ENCODE results near the gene ZNF304. TPM values are rescaled to one million over a fixed set of nuclear protein-coding genes. Genes with fewer than 3 reads are reported as not detected.
A peak's percentile ranks its signal among the peaks of the same experiment; 100 is the strongest.

The ZNF304 gene
- total and polyA plus RNA-seq, 5 donors = 3.9 to 12.6 (median 10.2) TPM

DNA sequence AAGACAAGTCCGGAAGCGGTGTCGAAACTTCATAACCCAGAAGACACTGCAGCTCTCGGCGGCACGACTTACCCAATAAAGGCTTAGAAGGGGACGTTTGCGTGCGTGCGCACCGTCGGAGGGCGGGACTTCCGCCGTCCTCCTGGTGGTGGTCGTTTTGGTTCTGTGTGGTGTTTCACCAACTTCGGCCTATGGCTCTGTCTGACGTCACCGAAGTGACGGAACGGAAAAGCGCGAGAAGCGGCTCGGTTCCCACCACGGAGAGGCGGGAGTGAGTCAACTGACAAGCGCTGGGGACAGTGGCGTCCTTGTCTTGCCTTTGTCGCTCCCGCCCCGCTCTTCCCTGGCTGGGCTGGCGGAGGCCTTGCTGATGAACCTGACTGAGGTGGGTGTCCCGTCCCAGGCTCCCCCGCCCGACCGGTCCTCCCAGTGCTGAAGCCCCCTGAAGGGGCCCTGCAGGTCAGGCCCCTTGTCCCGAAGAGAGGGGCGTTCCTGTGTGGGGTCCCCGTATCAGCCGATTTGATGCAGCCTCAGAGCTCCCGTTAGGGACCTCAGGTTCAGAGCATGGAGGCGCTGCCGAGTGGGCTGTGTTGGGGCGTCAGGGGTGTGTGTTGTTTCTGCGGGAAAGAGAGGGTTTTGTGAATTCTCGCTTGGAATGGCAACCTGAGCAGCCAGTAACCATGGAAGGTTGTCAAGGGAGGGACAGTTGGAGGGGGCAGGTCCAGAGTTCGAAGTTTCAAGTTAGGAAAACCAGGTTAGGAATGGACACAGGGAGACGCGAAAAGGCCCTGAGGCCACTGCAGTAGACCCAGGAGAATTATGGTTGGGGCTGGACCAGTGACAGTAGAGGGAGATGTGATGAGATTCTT is 38.9 kb downstream of the ZNF304 start, which contains the start of gene ZNF548:
TSS of gene ZNF548 (plus strand) at position 125 of the 869 bp plus-strand sequence. CDS start at position 371, 246 bp downstream.
- Histone ChIP-seq H3K4me3 (ENCODE audit: low read length) (peak within 1 kb of the TSS; percentile 86), H3K9me3 (ENCODE audit: control insufficient read depth, low read length) (no peaks in the 10 kb centered on the region), H3K27ac (ENCODE audit: low read length) (peak within 1 kb of the TSS; percentile 86), H3K4me1 (ENCODE audit: control insufficient read depth, insufficient read depth, low read length) (peaks cover 2% of the 10 kb centered on the region), H3K27me3 (ENCODE audit: control insufficient read depth, insufficient read depth) (no peaks in the 10 kb centered on the region)
- ATAC-seq (peak; percentile 99 to 100), DNase-seq (peak; percentile 97 to 98 (median 98))
- intact Hi-C loops (cut with DNase I) = no loop called here
- WGBS = under 1% methylated on average over 50 of the region's 50 CpGs

DNA sequence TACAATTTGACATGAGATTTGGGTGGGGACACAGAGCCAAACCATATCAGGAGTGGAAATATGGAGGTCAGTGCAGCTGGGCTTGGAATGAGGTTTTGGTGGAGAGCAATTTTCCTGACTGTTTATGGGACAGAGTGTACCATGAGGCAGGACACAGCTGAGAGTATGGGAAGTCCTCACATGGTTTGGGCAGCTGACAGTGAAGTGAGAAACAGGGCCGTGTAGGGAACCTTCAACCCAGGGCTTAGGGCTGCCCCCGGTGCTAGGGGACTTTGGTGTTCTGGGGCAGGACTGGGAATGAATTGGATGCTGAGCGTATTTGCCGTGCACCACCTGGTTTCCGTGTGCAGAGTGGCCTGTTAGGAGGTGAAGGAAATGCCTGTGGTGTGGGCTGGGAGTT is 44.6 kb downstream of the ZNF304 start:
- peak overlapping the region; percentile 72 for H3K27ac ChIP-seq (ENCODE audit: low read length)
- ATAC-seq = peak; percentile 47 to 53

GRCh38 chr19:57398868-57399267 is 47.8 kb downstream of the ZNF304 start:
- H3K27ac ChIP-seq (ENCODE audit: low read length) = no peak overlapping the region
- peaks cover 8% of the 10 kb centered on the region for H3K4me1 ChIP-seq (ENCODE audit: control insufficient read depth, insufficient read depth, low read length)
- no peak for DNase-seq
- ATAC-seq = no peak
- H3K27me3 ChIP-seq (ENCODE audit: control insufficient read depth, insufficient read depth) = no peaks in the 10 kb centered on the region
- no peak overlapping the region for H3K4me3 ChIP-seq (ENCODE audit: low read length)
- 97% methylated on average over 5 of the region's 5 CpGs for WGBS
- intact Hi-C loops (cut with DNase I) = no loop called here
- peaks cover 10% of the 10 kb centered on the region for H3K9me3 ChIP-seq (ENCODE audit: control insufficient read depth, low read length)

More for the DNA sequence above, 44.6 kb downstream of the ZNF304 start:
- Histone ChIP-seq H3K27me3 (ENCODE audit: control insufficient read depth, insufficient read depth) (no peaks in the 10 kb centered on the region), H3K4me1 (ENCODE audit: control insufficient read depth, insufficient read depth, low read length) (peaks cover 9% of the 10 kb centered on the region), H3K4me3 (ENCODE audit: low read length) (no peak overlapping the region), H3K9me3 (ENCODE audit: control insufficient read depth, low read length) (peaks cover 8% of the 10 kb centered on the region)
- WGBS = 79% methylated on average over 5 of the region's 5 CpGs
- intact Hi-C loops (cut with DNase I) = no loop called here
- no peak for DNase-seq

DNA sequence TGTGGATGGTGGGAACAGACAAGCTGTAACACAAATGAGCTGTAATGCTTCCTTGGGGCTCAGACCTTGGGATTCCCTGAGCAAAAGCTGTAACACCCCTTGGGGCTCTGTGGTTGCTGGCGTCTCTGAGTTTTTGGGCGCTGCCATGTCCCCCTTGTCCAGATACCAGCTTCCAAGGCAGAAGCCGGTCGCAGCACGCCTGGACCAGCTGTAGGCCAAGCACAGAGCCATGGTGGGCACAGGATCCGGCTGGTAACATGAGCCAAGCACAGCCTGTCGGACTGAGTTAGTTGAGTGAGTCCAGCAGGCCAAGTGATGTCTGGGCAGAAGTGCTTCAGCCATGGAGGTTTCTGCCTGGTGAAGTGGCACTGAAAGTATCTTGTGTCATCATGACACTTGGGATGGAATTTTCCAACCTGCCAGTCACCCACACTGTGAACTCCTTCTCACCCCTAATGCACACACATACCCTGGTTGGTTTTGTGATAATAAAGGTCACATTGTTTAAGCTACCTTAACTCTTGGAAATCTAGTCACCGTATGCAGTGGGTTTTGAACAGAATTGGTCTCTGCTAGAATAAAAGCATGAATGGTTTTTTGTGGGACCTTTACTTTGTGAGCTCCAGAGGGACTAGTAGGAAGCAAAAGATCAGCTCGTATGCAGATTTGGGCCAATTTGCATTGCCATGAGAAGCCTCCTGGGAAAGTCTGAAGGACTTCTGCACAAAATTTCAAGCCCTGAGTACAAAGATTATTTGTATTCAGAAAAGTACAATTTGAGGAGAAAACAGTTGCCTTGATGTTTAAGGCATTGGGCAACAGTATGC is 52.9 kb downstream of the ZNF304 start:
- DNase-seq (no peak), ATAC-seq (no peak)
- WGBS = 89% methylated on average over 9 of the region's 9 CpGs
- H3K4me1 ChIP-seq (ENCODE audit: control insufficient read depth, insufficient read depth, low read length) = peaks cover 2% of the 10 kb centered on the region
- intact Hi-C loops (cut with DNase I) = no loop called here
- no peak overlapping the region for H3K4me3 ChIP-seq (ENCODE audit: low read length)
- H3K27me3 ChIP-seq (ENCODE audit: control insufficient read depth, insufficient read depth) = no peaks in the 10 kb centered on the region
- no peak overlapping the region for H3K27ac ChIP-seq (ENCODE audit: low read length)
- peaks cover 3% of the 10 kb centered on the region for H3K9me3 ChIP-seq (ENCODE audit: control insufficient read depth, low read length)

GRCh38 chr19:57406516-57407123 is 55.5 kb downstream of the ZNF304 start:
- peak; percentile 60 to 75 (median 74) for DNase-seq
- peaks cover 2% of the 10 kb centered on the region for H3K4me1 ChIP-seq (ENCODE audit: control insufficient read depth, insufficient read depth, low read length)
- H3K27ac ChIP-seq (ENCODE audit: low read length) = no peak overlapping the region
- no peaks in the 10 kb centered on the region for H3K27me3 ChIP-seq (ENCODE audit: control insufficient read depth, insufficient read depth)
- intact Hi-C loops (cut with DNase I) = no loop called here
- ATAC-seq = peak; percentile 45 to 69
- WGBS = 12% methylated on average over 8 of the region's 8 CpGs
- H3K4me3 ChIP-seq (ENCODE audit: low read length) = no peak overlapping the region
- H3K9me3 ChIP-seq (ENCODE audit: control insufficient read depth, low read length) = peaks cover 2% of the 10 kb centered on the region

Other genes with a start within 250 kb of the ZNF304 start
- gene USP29, start 231.3 kb upstream of the ZNF304 start, total RNA-seq = not detected
- not detected for gene USP29, start 231.3 kb upstream of the ZNF304 start, polyA plus RNA-seq
- not detected for gene ZIM3, start 206.1 kb upstream of the ZNF304 start, total RNA-seq
- not detected for gene ZIM3, start 206.1 kb upstream of the ZNF304 start, polyA plus RNA-seq
- not detected for gene DUXA, start 183.8 kb upstream of the ZNF304 start, total RNA-seq
- gene DUXA, start 183.8 kb upstream of the ZNF304 start, polyA plus RNA-seq = not detected
- gene ZNF264, start 159.8 kb upstream of the ZNF304 start, total RNA-seq = 10 to 100 TPM; 16.9 to 26.8 (median 18.7) TPM
- 4.4 TPM for gene ZNF264, start 159.8 kb upstream of the ZNF304 start, polyA plus RNA-seq
- 1 to 10 TPM; 1.5 to 2.0 (median 1.6) TPM for gene AURKC, start 120.2 kb upstream of the ZNF304 start, total RNA-seq
- 1.2 TPM for gene AURKC, start 120.2 kb upstream of the ZNF304 start, polyA plus RNA-seq
- gene ZNF805, start 110.6 kb upstream of the ZNF304 start, total RNA-seq = 10 to 100 TPM in 2 of 4 donors, 1 to 10 TPM in 2; 9.3 to 14.6 (median 10.0) TPM
- 1.3 TPM for gene ZNF805, start 110.6 kb upstream of the ZNF304 start, polyA plus RNA-seq
- gene ZNF460, start 70.8 kb upstream of the ZNF304 start, total RNA-seq = 10 to 100 TPM; 30.6 to 46.5 (median 36.1) TPM
- gene ZNF460, start 70.8 kb upstream of the ZNF304 start, polyA plus RNA-seq = 3.5 TPM
- 1 to 10 TPM; 5.8 to 7.6 (median 6.6) TPM for gene ZNF543, start 30.8 kb upstream of the ZNF304 start, total RNA-seq
- gene ZNF543, start 30.8 kb upstream of the ZNF304 start, polyA plus RNA-seq = 2.1 TPM
- gene TRAPPC2B, start 12.3 kb downstream of the ZNF304 start, total RNA-seq = 10 to 100 TPM; 10.8 to 14.5 (median 11.7) TPM
- gene TRAPPC2B, start 12.3 kb downstream of the ZNF304 start, polyA plus RNA-seq = 38.6 TPM
- 1 to 10 TPM; 3.0 to 5.6 (median 4.6) TPM for gene ZNF547, start 12.3 kb downstream of the ZNF304 start, total RNA-seq
- gene ZNF547, start 12.3 kb downstream of the ZNF304 start, polyA plus RNA-seq = 2.7 TPM
- gene ZNF548, start 38.6 kb downstream of the ZNF304 start, total RNA-seq = 10 to 100 TPM; 13.4 to 20.1 (median 16.8) TPM
- gene ZNF548, start 38.6 kb downstream of the ZNF304 start, polyA plus RNA-seq = 10.7 TPM
- gene ZNF17, start 59.9 kb downstream of the ZNF304 start, total RNA-seq = 10 to 100 TPM in 3 of 4 donors, 1 to 10 TPM in 1; 8.7 to 12.1 (median 10.8) TPM
- 3.6 TPM for gene ZNF17, start 59.9 kb downstream of the ZNF304 start, polyA plus RNA-seq
- gene ZNF749, start 84.1 kb downstream of the ZNF304 start, total RNA-seq = 1 to 10 TPM; 2.5 to 5.4 (median 3.3) TPM
- 1.9 TPM for gene ZNF749, start 84.1 kb downstream of the ZNF304 start, polyA plus RNA-seq
- 1 to 10 TPM; 3.3 to 4.3 (median 3.4) TPM for gene VN1R1, start 105.9 kb downstream of the ZNF304 start, total RNA-seq
- gene VN1R1, start 105.9 kb downstream of the ZNF304 start, polyA plus RNA-seq = 2.3 TPM
- 10 to 100 TPM; 19.7 to 23.5 (median 21.1) TPM for gene ZNF772, start 126.3 kb downstream of the ZNF304 start, total RNA-seq
- 5.3 TPM for gene ZNF772, start 126.3 kb downstream of the ZNF304 start, polyA plus RNA-seq
- gene ZNF419, start 136.5 kb downstream of the ZNF304 start, total RNA-seq = 10 to 100 TPM in 1 of 4 donors, 1 to 10 TPM in 3; 8.2 to 10.2 (median 8.9) TPM
- 6.7 TPM for gene ZNF419, start 136.5 kb downstream of the ZNF304 start, polyA plus RNA-seq
- gene ZNF773, start 148.7 kb downstream of the ZNF304 start, total RNA-seq = 1 to 10 TPM; 5.7 to 7.6 (median 6.9) TPM
- gene ZNF773, start 148.7 kb downstream of the ZNF304 start, polyA plus RNA-seq = 3.8 TPM
- gene ZNF549, start 176.1 kb downstream of the ZNF304 start, total RNA-seq = 1 to 10 TPM; 4.4 to 4.8 (median 4.5) TPM
- gene ZNF549, start 176.1 kb downstream of the ZNF304 start, polyA plus RNA-seq = 2.0 TPM
- gene ZNF550, start 208.6 kb downstream of the ZNF304 start, total RNA-seq = 1 to 10 TPM; 6.7 to 9.5 (median 7.9) TPM
- 3.1 TPM for gene ZNF550, start 208.6 kb downstream of the ZNF304 start, polyA plus RNA-seq
- 1 to 10 TPM; 4.7 to 5.9 (median 4.8) TPM for gene ZNF416, start 227.6 kb downstream of the ZNF304 start, total RNA-seq
- gene ZNF416, start 227.6 kb downstream of the ZNF304 start, polyA plus RNA-seq = 2.4 TPM
- 1 to 10 TPM; 5.0 to 6.3 (median 5.5) TPM for gene ZIK1, start 232.9 kb downstream of the ZNF304 start, total RNA-seq
- gene ZIK1, start 232.9 kb downstream of the ZNF304 start, polyA plus RNA-seq = 2.0 TPM
- 1 to 10 TPM; 3.7 to 5.9 (median 5.0) TPM for gene ZNF530, start 248.6 kb downstream of the ZNF304 start, total RNA-seq
- gene ZNF530, start 248.6 kb downstream of the ZNF304 start, polyA plus RNA-seq = 8.4 TPM

Measured in right cardiac atrium (tissue), 5 donors.